ENCODE measurements around the gene BCL2L15.

BCL2L15 gene

GRCh38 chr1:113834716-113835115, 52.7 kb downstream of the BCL2L15 start:
- Histone ChIP-seq H3K4me3 (ENCODE audit: low read length) (no peak overlapping the region), H3F3A (ENCODE audit: control insufficient read depth, insufficient read depth) (peaks cover 4% of the 10 kb centered on the region), H3K9me3 (ENCODE audit: control insufficient read depth, insufficient read depth, low read length) (no peaks in the 10 kb centered on the region), H3K27ac (ENCODE audit: low read depth, low read length) (no peak overlapping the region), H3K4me1 (ENCODE audit: control insufficient read depth, low read length) (peaks cover 5% of the 10 kb centered on the region), H3K9me2 (replicated peaks; ENCODE audit: control insufficient read depth, low read length) (no peaks in the 10 kb centered on the region), H4K20me1 (ENCODE audit: control insufficient read depth, insufficient read depth, low read depth, low read length) (no peaks in the 10 kb centered on the region), H3K36me3 (ENCODE audit: control insufficient read depth, low read length) (peaks cover 51% of the 10 kb centered on the region), H3K4me2 (ENCODE audit: low read length) (no peak overlapping the region), H3K79me2 (ENCODE audit: control insufficient read depth, low read length) (no peaks in the 10 kb centered on the region), H3K27me3 (ENCODE audit: control insufficient read depth, low read length) (no peaks in the 10 kb centered on the region)
- no peak for TF ChIP-seq EZH2phosphoT487 (IDR thresholded peaks at IDR 0.05; ENCODE audit: borderline replicate concordance, low read length)
